ENCODE data around the gene TAF9.

The TAF9 gene

DNA sequence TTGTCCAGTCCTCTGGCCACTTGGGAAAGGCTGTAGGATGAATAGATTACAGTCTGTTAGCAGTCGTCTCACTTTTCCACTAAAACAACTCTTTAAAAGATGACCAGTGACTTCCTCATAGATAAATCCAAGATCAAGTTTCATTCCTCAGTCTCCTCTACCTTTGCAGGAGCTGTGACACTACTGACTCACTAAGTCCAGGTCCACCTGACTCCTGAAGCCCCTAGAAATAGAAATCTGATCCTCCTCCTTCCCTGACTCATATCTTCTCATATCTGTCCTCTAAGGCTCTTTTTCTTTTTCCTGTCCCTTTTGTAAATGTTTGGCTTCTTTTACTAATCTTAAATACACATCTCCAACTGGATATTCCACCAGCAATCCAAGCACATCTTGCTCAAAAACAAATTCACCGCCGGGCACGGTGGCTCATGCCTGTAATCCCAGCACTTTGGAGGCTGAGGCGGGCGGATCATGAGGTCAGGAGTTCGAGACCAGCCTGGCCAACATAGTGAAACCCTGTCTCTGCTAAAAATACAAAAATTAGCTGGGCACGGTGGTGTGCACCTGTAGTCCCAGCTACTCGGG, 39.3 kb downstream of the TAF9 start:
- H3K79me1 ChIP-seq (ENCODE audit: low read depth, low read length), result no peaks in the 10 kb centered on the region
- no peaks in the 10 kb centered on the region for H3K27me3 ChIP-seq (ENCODE audit: control insufficient read depth in 3 of 3, insufficient read depth in 3 of 3, low read depth in 1 of 3, low read length in 3 of 3)
- H3K36me3 ChIP-seq (replicated peaks in 1 of 2; ENCODE audit: control insufficient read depth in 2 of 2, insufficient read depth in 2 of 2, low read length in 2 of 2), result no peaks in the 10 kb centered on the region
- no peak overlapping the region for H3K23ac ChIP-seq (ENCODE audit: low read depth, low read length, poor library complexity)
- H3K4me3 ChIP-seq (ENCODE audit: low read length in 2 of 2), result no peak overlapping the region
- no peak overlapping the region for H3K9ac ChIP-seq (ENCODE audit: low read depth, low read length, poor library complexity)
- no peak overlapping the region for H2BK15ac ChIP-seq (ENCODE audit: low read length)
- no peak overlapping the region for H2BK5ac ChIP-seq (ENCODE audit: low read length)
- H3K4me1 ChIP-seq (ENCODE audit: control insufficient read depth in 2 of 2, insufficient read depth in 1 of 2, low read depth in 1 of 2, low read length in 2 of 2), result no peaks in the 10 kb centered on the region
- no peaks in the 10 kb centered on the region for H3K9me3 ChIP-seq (replicated peaks in 1 of 2; ENCODE audit: control insufficient read depth in 2 of 2, insufficient read depth in 1 of 2, low read depth in 1 of 2, low read length in 2 of 2)
- H2AFZ ChIP-seq (ENCODE audit: low read length), result no peak overlapping the region
- H4K91ac ChIP-seq (ENCODE audit: low read depth, low read length, poor library complexity), result no peak overlapping the region
- H3K14ac ChIP-seq (ENCODE audit: low read length), result no peak overlapping the region
- H3K27ac ChIP-seq (replicated peaks; ENCODE audit: low read length), result no peak overlapping the region
- no peak overlapping the region for H4K8ac ChIP-seq (ENCODE audit: low read depth, low read length)
- no peak overlapping the region for H2BK12ac ChIP-seq (ENCODE audit: low read length)
- H2BK120ac ChIP-seq (ENCODE audit: low read depth, low read length), result no peak overlapping the region
- H3K4ac ChIP-seq (ENCODE audit: low read length), result no peak overlapping the region
- whole genome bisulfite sequencing, 2 donors (ENCODE audit: extremely low coverage in 2 of 2, insufficient read length in 2 of 2, insufficient replicate concordance in 1 of 2), result no CpG with 5 or more reads among the region's 9 CpGs
- no peak overlapping the region for H3K4me2 ChIP-seq (ENCODE audit: insufficient read depth, low read length, poor library complexity, severe bottlenecking)
- no peak overlapping the region for H2AK5ac ChIP-seq (ENCODE audit: low read depth, low read length)
- DNase-seq (ENCODE audit: low spot score), result no peak
- no peak overlapping the region for H3K18ac ChIP-seq (ENCODE audit: low read length)

- no peak overlapping the region for H2AK5ac ChIP-seq (ENCODE audit: low read depth, low read length)
- no peak overlapping the region for H2BK5ac ChIP-seq (ENCODE audit: low read length)
- no peak overlapping the region for H3K4me2 ChIP-seq (ENCODE audit: insufficient read depth, low read length, poor library complexity, severe bottlenecking)
- H3K36me3 ChIP-seq (replicated peaks in 1 of 2; ENCODE audit: control insufficient read depth in 2 of 2, insufficient read depth in 2 of 2, low read length in 2 of 2), result no peaks in the 10 kb centered on the region
- no peak for DNase-seq (ENCODE audit: low spot score)
- H3K4me1 ChIP-seq (ENCODE audit: control insufficient read depth in 2 of 2, insufficient read depth in 1 of 2, low read depth in 1 of 2, low read length in 2 of 2), result no peaks in the 10 kb centered on the region
- no peak overlapping the region for H2AFZ ChIP-seq (ENCODE audit: low read length)
- H3K14ac ChIP-seq (ENCODE audit: low read length), result no peak overlapping the region
- H3K27me3 ChIP-seq (ENCODE audit: control insufficient read depth in 3 of 3, insufficient read depth in 3 of 3, low read depth in 1 of 3, low read length in 3 of 3), result no peaks in the 10 kb centered on the region
- no peak overlapping the region for H4K91ac ChIP-seq (ENCODE audit: low read depth, low read length, poor library complexity)
- no peak overlapping the region for H2BK120ac ChIP-seq (ENCODE audit: low read depth, low read length)
- no peak overlapping the region for H3K4ac ChIP-seq (ENCODE audit: low read length)
- no peak overlapping the region for H2BK15ac ChIP-seq (ENCODE audit: low read length)
- no peaks in the 10 kb centered on the region for H3K9me3 ChIP-seq (replicated peaks in 1 of 2; ENCODE audit: control insufficient read depth in 2 of 2, insufficient read depth in 1 of 2, low read depth in 1 of 2, low read length in 2 of 2)
- no peak overlapping the region for H3K23ac ChIP-seq (ENCODE audit: low read depth, low read length, poor library complexity)
- H3K18ac ChIP-seq (ENCODE audit: low read length), result no peak overlapping the region
- peaks cover 1% of the 10 kb centered on the region for H3K79me1 ChIP-seq (ENCODE audit: low read depth, low read length)
- no CpG with 5 or more reads among the region's 1 CpG for WGBS, 2 donors (ENCODE audit: extremely low coverage in 2 of 2, insufficient read length in 2 of 2, insufficient replicate concordance in 1 of 2)
- H3K9ac ChIP-seq (ENCODE audit: low read depth, low read length, poor library complexity), result no peak overlapping the region
- H4K8ac ChIP-seq (ENCODE audit: low read depth, low read length), result no peak overlapping the region
- no peak overlapping the region for H3K4me3 ChIP-seq (ENCODE audit: low read length in 2 of 2)
- H2BK12ac ChIP-seq (ENCODE audit: low read length), result no peak overlapping the region
- H3K27ac ChIP-seq (replicated peaks; ENCODE audit: low read length), result no peak overlapping the region
Measured at GRCh38 chr5:69326365-69326764, 43.0 kb downstream of the TAF9 start.

GRCh38 chr5:69317391-69317790, 51.9 kb downstream of the TAF9 start:
- no peak overlapping the region for H3K18ac ChIP-seq (ENCODE audit: low read length)
- no peak overlapping the region for H3K4me3 ChIP-seq (ENCODE audit: low read length in 2 of 2)
- no peak overlapping the region for H3K4ac ChIP-seq (ENCODE audit: low read length)
- peaks cover 0 to 2% of the 10 kb centered on the region in 2 donors for H3K9me3 ChIP-seq (replicated peaks in 1 of 2; ENCODE audit: control insufficient read depth in 2 of 2, insufficient read depth in 1 of 2, low read depth in 1 of 2, low read length in 2 of 2)
- no peak overlapping the region for H2BK12ac ChIP-seq (ENCODE audit: low read length)
- no peaks in the 10 kb centered on the region for H3K4me1 ChIP-seq (ENCODE audit: control insufficient read depth in 2 of 2, insufficient read depth in 1 of 2, low read depth in 1 of 2, low read length in 2 of 2)
- H4K91ac ChIP-seq (ENCODE audit: low read depth, low read length, poor library complexity), result no peak overlapping the region
- no peaks in the 10 kb centered on the region for H3K27me3 ChIP-seq (ENCODE audit: control insufficient read depth in 3 of 3, insufficient read depth in 3 of 3, low read depth in 1 of 3, low read length in 3 of 3)
- WGBS, 2 donors (ENCODE audit: extremely low coverage in 2 of 2, insufficient read length in 2 of 2, insufficient replicate concordance in 1 of 2), result no CpG with 5 or more reads among the region's 4 CpGs
- no peak overlapping the region for H3K23ac ChIP-seq (ENCODE audit: low read depth, low read length, poor library complexity)
- H2BK15ac ChIP-seq (ENCODE audit: low read length), result no peak overlapping the region
- no peak overlapping the region for H2BK120ac ChIP-seq (ENCODE audit: low read depth, low read length)
- no peak overlapping the region for H2AFZ ChIP-seq (ENCODE audit: low read length)
- H2BK5ac ChIP-seq (ENCODE audit: low read length), result no peak overlapping the region
- DNase-seq (ENCODE audit: low spot score), result no peak
- no peak overlapping the region for H4K8ac ChIP-seq (ENCODE audit: low read depth, low read length)
- H3K27ac ChIP-seq (replicated peaks; ENCODE audit: low read length), result no peak overlapping the region
- no peaks in the 10 kb centered on the region for H3K36me3 ChIP-seq (replicated peaks in 1 of 2; ENCODE audit: control insufficient read depth in 2 of 2, insufficient read depth in 2 of 2, low read length in 2 of 2)
- no peak overlapping the region for H3K14ac ChIP-seq (ENCODE audit: low read length)
- H2AK5ac ChIP-seq (ENCODE audit: low read depth, low read length), result no peak overlapping the region
- no peak overlapping the region for H3K9ac ChIP-seq (ENCODE audit: low read depth, low read length, poor library complexity)
- no peaks in the 10 kb centered on the region for H3K79me1 ChIP-seq (ENCODE audit: low read depth, low read length)
- H3K4me2 ChIP-seq (ENCODE audit: insufficient read depth, low read length, poor library complexity, severe bottlenecking), result no peak overlapping the region

DNA sequence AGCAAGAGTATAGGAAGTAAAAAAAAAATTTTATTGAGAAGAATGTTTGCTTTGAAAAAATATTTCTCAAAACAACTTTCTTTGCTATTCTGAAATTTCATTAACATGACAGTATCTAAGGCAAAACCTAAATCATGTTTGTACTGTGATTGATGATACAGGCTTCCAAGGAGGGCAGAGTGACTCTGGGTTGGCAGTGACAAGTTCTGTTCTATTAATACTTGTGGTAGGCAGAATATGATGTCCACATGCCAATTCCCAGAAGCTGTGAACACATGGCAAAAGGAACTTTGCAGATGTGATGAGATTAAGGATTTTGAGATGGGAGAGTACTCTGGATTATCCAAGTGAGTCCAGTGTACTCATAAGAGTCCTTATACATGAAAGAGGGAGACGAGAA, 53.3 kb downstream of the TAF9 start:
- H3K4ac ChIP-seq (ENCODE audit: low read length), result no peak overlapping the region

More for the DNA sequence above, 53.3 kb downstream of the TAF9 start:
- Histone ChIP-seq H3K4me2 (ENCODE audit: insufficient read depth, low read length, poor library complexity, severe bottlenecking) (no peak overlapping the region), H3K27me3 (ENCODE audit: control insufficient read depth in 3 of 3, insufficient read depth in 3 of 3, low read depth in 1 of 3, low read length in 3 of 3) (no peaks in the 10 kb centered on the region), H3K18ac (ENCODE audit: low read length) (no peak overlapping the region), H3K14ac (ENCODE audit: low read length) (no peak overlapping the region), H4K91ac (ENCODE audit: low read depth, low read length, poor library complexity) (no peak overlapping the region), H4K8ac (ENCODE audit: low read depth, low read length) (no peak overlapping the region), H3K27ac (replicated peaks; ENCODE audit: low read length) (no peak overlapping the region), H2BK5ac (ENCODE audit: low read length) (no peak overlapping the region), H2AFZ (ENCODE audit: low read length) (no peak overlapping the region), H2BK15ac (ENCODE audit: low read length) (no peak overlapping the region), H3K23ac (ENCODE audit: low read depth, low read length, poor library complexity) (no peak overlapping the region), H3K36me3 (replicated peaks in 1 of 2; ENCODE audit: control insufficient read depth in 2 of 2, insufficient read depth in 2 of 2, low read length in 2 of 2) (no peaks in the 10 kb centered on the region), H2AK5ac (ENCODE audit: low read depth, low read length) (no peak overlapping the region), H3K9me3 (replicated peaks in 1 of 2; ENCODE audit: control insufficient read depth in 2 of 2, insufficient read depth in 1 of 2, low read depth in 1 of 2, low read length in 2 of 2) (peaks cover 0 to 2% of the 10 kb centered on the region in 2 donors), H3K4me3 (ENCODE audit: low read length in 2 of 2) (no peak overlapping the region), H2BK12ac (ENCODE audit: low read length) (no peak overlapping the region), H2BK120ac (ENCODE audit: low read depth, low read length) (no peak overlapping the region), H3K9ac (ENCODE audit: low read depth, low read length, poor library complexity) (no peak overlapping the region), H3K4me1 (ENCODE audit: control insufficient read depth in 2 of 2, insufficient read depth in 1 of 2, low read depth in 1 of 2, low read length in 2 of 2) (no peaks in the 10 kb centered on the region), H3K79me1 (ENCODE audit: low read depth, low read length) (no peaks in the 10 kb centered on the region)
- no peak for DNase-seq (ENCODE audit: low spot score)
- no CpG with 5 or more reads among the region's 1 CpG for WGBS, 2 donors (ENCODE audit: extremely low coverage in 2 of 2, insufficient read length in 2 of 2, insufficient replicate concordance in 1 of 2)
